Measurements from ENCODE around the gene LRRC36.

GRCh38 chr16:67282447-67282805 is 44.2 kb upstream of the LRRC36 start:
- TF ChIP-seq CTCF (conservative IDR thresholded peaks at IDR 0.05; ENCODE audit: low read length) (no peak), EZH2phosphoT487 (IDR thresholded peaks at IDR 0.05; ENCODE audit: borderline replicate concordance) (no peak)

Measured in Loucy (cell line).